GM10248 (cell line): Measurements from ENCODE around the gene ZNF135.

ENCODE experiments used
- CTCF ChIA-PET: fragments of 300-600 bp; sonication (Branson Sonifier 250); formaldehyde crosslinking; extraction: SDS; loops from one replicate; lab custom pipeline; 2021; ENCODE audit warnings: antibody characterized with exemption; lab: Yijun Ruan, JAX
- POLR2A ChIA-PET: fragments of 350-650 bp; sonication (Branson Sonifier 250); formaldehyde crosslinking; extraction: SDS; loops from one replicate; lab custom pipeline; 2020; ENCODE audit warnings: antibody characterized with exemption; lab: Yijun Ruan, JAX
- DNase-seq: peaks from one replicate; pipeline ENCODE4 v3.0.0; 2012; ENCODE audit errors: extremely low spot score
- CTCF ChIP-seq: IDR thresholded peaks from 2 replicates; pipeline ENCODE4 v1.5.1; 2012; ENCODE audit warnings: mild to moderate bottlenecking, low read depth; ENCODE audit errors: extremely low read depth, missing control alignments, control extremely low read depth

The ZNF135 gene

DNA sequence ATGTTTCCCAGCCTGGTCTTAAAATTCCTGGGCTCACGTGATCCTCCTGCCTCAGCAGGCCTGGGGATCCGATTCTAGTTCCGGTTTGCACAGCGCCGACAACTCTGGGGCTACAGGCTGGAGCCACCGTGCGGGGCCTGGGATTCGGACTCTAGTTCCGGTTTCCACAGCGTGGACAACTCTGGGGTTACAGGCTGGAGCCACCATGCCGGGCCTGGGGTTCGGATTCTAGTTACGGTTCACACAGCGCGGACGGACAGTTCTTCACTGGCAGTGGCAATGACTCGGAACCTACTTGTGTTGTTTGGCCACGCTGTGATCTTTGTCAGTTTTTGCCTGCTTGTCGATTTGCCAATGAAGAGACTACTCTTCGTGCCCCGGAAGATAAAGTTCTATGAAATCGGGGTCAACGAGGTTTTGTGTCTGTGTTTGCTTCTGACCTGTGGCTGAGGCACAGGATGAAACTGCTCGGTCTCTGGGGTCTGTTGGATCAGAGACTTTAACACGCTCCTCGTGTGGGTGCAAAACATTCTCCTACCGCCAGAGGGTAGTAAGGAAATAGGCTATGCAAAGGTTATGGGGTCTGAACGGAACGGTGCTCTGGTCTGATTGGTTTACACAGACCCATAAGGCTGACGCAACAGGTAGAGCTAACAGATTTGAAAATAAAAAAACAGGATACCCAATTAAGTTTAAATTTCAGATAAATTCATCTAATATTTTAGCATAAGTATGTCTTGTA, 37.4 kb upstream of the ZNF135 start:
- no peak for DNase-seq
- TF ChIP-seq CTCF: peak; percentile 7
- CTCF ChIA-PET: no interaction called here
- POLR2A ChIA-PET: no interaction called here

DNA sequence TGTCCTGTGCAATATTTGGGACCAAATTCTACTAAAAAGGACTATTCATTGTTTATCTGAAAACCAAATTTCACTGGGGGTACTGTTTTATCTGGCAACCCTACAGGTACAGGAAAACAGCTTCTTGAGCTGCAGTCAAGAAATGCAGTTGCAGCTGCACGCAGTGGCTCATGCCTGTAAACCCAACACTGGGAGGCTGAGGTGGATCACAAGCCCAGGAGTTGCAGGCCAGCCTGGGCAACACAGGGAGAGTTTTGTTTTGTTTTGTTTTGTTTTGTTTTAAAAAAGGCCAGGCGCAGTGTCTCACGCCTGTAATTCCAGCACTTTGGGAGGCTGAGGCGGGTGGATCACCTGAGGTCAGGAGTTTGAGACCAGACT, 36.8 kb upstream of the ZNF135 start:
- POLR2A ChIA-PET: no interaction called here
- DNase-seq: no peak
- CTCF ChIA-PET: no interaction called here
- no peak for TF ChIP-seq CTCF

GRCh38 chr19:58024661-58025060, 34.4 kb upstream of the ZNF135 start:
- POLR2A ChIA-PET: no interaction called here
- no peak for DNase-seq
- CTCF ChIA-PET: no interaction called here
- no peak for TF ChIP-seq CTCF

GRCh38 chr19:58033741-58034476, 25.2 kb upstream of the ZNF135 start, which contains the start of gene ZSCAN1:
Gene ZSCAN1, plus strand, starts transcription at chr19:58034025. Its CDS starts 3,812 bp downstream, at chr19:58037837.
- CTCF ChIA-PET: no interaction called here
- DNase-seq: no peak
- POLR2A ChIA-PET: no interaction called here
- no peak for TF ChIP-seq CTCF

GRCh38 chr19:58034477-58034793, 24.6 kb upstream of the ZNF135 start:
- POLR2A ChIA-PET: no interaction called here
- no peak for TF ChIP-seq CTCF
- CTCF ChIA-PET: no interaction called here

DNA sequence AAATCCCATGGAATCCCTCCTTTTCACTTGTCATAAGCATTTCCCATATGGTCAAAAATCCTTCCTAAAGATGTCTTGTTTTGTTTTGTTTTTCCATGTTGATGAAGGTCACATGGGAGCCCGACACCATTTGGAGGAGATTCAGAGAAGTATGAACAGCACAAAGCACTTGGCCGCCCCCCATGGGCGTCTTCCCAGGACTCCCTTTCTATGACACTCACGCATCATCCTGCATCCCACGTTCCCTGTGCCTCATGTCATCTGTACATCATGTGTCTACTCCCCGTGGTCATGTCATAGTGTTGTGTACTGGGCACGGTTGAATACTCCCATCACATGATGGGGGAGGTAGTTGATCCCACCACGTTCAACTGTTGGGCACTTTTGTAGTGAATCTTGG, 23.2 kb upstream of the ZNF135 start:
- TF ChIP-seq CTCF: no peak
- ChIA-PET POLR2A (no interaction called here), CTCF (no interaction called here)
- no peak for DNase-seq

More at GRCh38 chr19:58034477-58034793, 24.6 kb upstream of the ZNF135 start:
- DNase-seq: no peak
